GM12878 (cell line): Measurements from ENCODE around the gene KRTAP1-4. TPM values are rescaled to one million over a fixed set of nuclear protein-coding genes. Genes with fewer than 3 reads are reported as not detected.

Source experiments
- BCL11A ChIP-seq: IDR thresholded peaks from 2 replicates; pipeline ENCODE4 v1.6.1; 2011; ENCODE audit warnings: low read depth, low read length
- CUX1 ChIP-seq: IDR thresholded peaks from 2 replicates; pipeline ENCODE4 v1.6.1; 2012; ENCODE audit warnings: improper control_type of control experiment, low read depth, low read length; ENCODE audit not compliant: insufficient replicate concordance
- NFIC ChIP-seq: IDR thresholded peaks from 2 replicates; pipeline ENCODE4 v1.6.1; 2012; ENCODE audit warnings: low read depth, mild to moderate bottlenecking, inconsistent platforms, low read length, moderate library complexity
- NKRF ChIP-seq: fragments of 450-650 bp; conservative IDR thresholded peaks from 2 replicates; pipeline ENCODE4 v1.6.1; 2017; ENCODE audit warnings: mild to moderate bottlenecking, moderate library complexity
- RCOR1 ChIP-seq: conservative IDR thresholded peaks from 2 replicates; pipeline ENCODE4 v1.6.1; 2012; ENCODE audit warnings: low read depth, low read length, improper control_type of control experiment
- polyA plus RNA-seq, 11 experiments: library from polyadenylated mRNA; depleted of rRNA in 4 of 11; unstranded in 6 of 11; stranded (reverse) in 5 of 11; fragments of >200 nt; fragmentation: Nextera tagmentation in 4 of 11; fragmentation: Illumina TruSeq in 1 of 11; extraction: Ambion mirVana in 4 of 11; extraction: Trizol in 1 of 11; gene quantifications; 1 replicate in 1 of 11; 2 replicates in 10 of 11; pipeline versions ENCODE4 v1.2.1 to v1.2.3, GENCODE V29; 2011 to 2016; ENCODE audit warnings: inconsistent platforms in 2 of 11, missing spikeins in 2 of 11, low read depth in 1 of 11
- total RNA-seq, 4 experiments: library from RNA; depleted of rRNA in 3 of 4; stranded (reverse); fragments of >200 nt in 3 of 4; fragmentation: Illumina TruSeq in 1 of 4; extraction: Trizol in 1 of 4; gene quantifications; 2 replicates each; pipeline versions ENCODE4 v1.2.1 to v1.2.3, GENCODE V29; 2013 to 2021

The KRTAP1-4 gene
- total and polyA plus RNA-seq, 10 of the 15 experiments (the other 5 are each of a cell fraction or from before 2014, with no cell fraction given): not detected

GRCh38 chr17:41018541-41018940 is 11.5 kb downstream of the KRTAP1-4 start (continued):
- TF ChIP-seq CUX1 (no peak), BCL11A (no peak), NFIC (no peak), NKRF (no peak), RCOR1 (no peak)
- TF ChIP-seq, all 136 proteins: peak for 0
